NCI-H1436 (cell line): ENCODE data around the gene RNU6-9.

Source experiments
- DNase-seq: peaks from one replicate; lab custom pipeline; 2025; lab: John Stamatoyannopoulos, UW

The RNU6-9 gene

GRCh38 chr19:936175-936546 lies 42.9 kb downstream of the RNU6-9 start:
- DNase-seq: no peak

- DNase-seq: no peak
Observed at GRCh38 chr19:937259-937694, 44.0 kb downstream of the RNU6-9 start.

- no peak for DNase-seq
Observed at GRCh38 chr19:938233-938923, 45.1 kb downstream of the RNU6-9 start.

GRCh38 chr19:939439-939838 lies 46.2 kb downstream of the RNU6-9 start:
- DNase-seq: no peak

GRCh38 chr19:939922-940321 lies 46.6 kb downstream of the RNU6-9 start:
- no peak for DNase-seq

- DNase-seq: peak; percentile 61
Observed at GRCh38 chr19:940591-941291, 47.5 kb downstream of the RNU6-9 start.

- no peak for DNase-seq
Observed at GRCh38 chr19:941292-942132, 48.2 kb downstream of the RNU6-9 start.

GRCh38 chr19:942133-942645 lies 48.9 kb downstream of the RNU6-9 start:
- DNase-seq: no peak
